GM19240 (cell line): ENCODE measurements around the gene SLC29A4.

Experiments used
- DNase-seq: peaks from one replicate; pipeline ENCODE4 v3.0.0; 2011; ENCODE audit warnings: low spot score; ENCODE audit not compliant: insufficient read length

The SLC29A4 gene

DNA sequence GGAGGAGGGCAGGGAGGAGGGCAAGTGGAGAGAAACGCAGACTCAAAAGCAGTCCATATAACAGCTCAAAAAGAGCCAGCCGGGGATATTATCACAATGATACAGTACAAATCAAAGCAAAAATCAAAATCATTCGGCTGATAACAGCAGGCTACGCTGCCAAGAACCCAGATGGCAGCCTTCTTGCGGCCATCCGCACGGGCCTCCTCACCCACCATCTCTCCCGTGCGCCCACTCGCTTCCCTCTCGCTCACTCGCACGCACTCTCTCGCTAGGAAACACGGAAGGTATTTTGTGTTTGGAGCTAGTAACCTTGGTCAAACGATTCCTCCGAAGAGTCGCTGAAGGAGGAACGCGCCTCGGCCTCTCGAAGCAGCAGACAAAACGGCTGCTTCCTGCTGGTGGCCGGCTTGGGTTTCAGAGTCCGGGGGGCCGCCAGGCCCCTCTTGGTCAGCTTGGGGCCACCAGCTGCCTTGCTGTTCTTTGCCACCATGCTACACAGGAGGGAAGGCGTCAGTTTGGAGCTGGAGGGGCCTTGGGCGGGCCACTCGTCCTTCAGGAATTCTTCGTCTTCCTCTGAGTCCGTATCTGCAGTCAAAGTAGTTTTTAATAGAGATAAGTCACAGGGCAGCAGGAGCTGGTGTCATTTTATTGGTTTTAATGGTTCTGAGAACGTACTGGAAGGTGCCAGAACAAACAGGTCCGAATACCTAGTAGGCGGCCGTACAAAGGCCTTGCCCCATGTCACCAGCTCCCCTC, 68.9 kb downstream of the SLC29A4 start:
- no peak for DNase-seq

DNA sequence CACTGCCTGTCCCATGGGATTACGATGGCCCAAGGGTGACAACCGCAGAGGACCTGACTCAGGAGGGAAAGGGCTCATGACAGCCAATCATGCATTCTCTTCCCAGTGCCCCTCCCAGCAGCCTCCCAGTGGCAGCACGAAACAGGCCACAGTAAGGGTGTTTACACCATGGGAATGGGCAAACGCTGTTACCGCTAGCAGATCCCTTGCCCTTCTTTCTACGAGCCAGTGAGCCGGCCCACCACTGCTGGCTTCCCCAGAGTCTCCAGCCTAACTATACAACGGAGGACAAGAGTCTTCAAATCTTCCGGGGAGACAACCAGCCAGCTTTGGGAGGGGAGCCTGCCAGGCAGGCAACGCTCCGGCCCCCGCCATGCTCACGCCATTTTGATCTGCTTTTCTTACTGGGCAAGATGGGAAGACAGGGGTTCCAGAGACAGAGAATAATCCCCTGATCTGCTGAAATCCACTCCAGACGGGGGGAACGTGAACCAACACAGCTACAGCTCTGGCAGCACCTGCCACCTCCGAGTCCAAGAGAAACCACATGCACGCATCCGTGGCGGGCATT, 69.8 kb downstream of the SLC29A4 start:
- DNase-seq: no peak

DNA sequence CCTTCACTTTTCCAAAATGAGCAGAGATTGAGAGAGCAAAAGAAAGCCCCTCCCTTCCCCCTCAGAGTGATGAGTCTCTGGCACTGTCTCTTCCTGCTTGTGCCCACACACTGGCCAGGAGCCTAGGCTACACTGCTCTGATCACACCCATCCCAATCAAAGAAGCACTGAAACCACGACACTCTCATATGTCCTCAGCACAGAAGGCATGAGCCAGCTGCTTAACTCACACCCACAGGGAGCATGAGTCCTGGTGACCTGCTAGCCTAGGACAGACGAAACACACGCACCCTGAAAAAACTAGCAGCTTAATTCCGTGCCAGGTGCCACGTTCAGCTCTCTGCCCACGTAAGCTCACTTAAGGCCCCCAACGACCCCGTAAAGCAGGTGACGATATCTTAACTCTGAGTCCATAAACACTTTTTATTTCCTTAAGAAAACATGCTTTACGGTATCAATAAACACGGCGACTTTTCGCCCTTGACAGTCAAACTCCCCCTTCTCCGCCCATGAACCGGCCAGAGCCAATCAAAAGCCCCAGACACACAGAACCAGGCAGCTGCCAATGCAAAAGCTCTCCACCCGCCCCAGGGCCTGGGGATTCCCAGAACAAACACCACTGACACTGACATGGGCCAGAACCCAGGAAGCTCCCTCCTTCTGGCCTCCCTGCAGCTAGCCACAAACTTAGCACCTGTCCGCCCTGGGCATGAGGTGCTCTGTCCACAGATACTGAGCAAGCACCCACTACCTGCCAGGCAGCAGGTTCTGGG, 71.9 kb downstream of the SLC29A4 start:
- no peak for DNase-seq
